ENCODE measurements around the gene TAF11L2.
"Not testable (repeated sequence)": the region's sequence is repeated elsewhere in the genome, so short reads cannot be mapped to it uniquely, and the experiment has no call there.

TAF11L2 gene

GRCh38 chr5:17497931-17498330 lies at the start of gene TAF11L2:
TSS of gene TAF11L2 (plus strand) at chr5:17498231.
- not testable (repeated sequence) for DNase-seq (ENCODE audit: low spot score); FAIRE-seq

DNA sequence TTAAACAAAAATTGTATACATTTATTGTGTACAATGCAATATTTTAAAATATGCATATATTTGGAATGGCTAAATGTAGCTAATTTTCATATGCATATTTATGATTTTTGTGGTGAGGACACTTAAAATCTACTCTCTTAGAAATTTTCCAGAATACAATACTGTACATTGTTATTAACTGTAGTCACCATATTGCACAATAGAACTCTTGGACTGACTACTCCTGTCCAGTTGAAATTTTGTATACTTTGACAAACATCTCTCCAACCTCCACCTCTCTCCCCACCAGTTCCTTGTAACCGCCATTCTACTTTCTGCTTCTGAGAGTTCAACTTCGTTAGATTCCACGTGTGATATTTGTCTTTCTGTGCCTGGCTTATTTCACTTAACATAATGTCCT lies 49.2 kb upstream of the TAF11L2 start:
- FAIRE-seq, result no peak

GRCh38 chr5:17452936-17453335 lies 45.1 kb upstream of the TAF11L2 start:
- FAIRE-seq, result no peak
- DNase-seq (ENCODE audit: low spot score), result no peak

More for the DNA sequence above, 49.2 kb upstream of the TAF11L2 start:
- no peak for DNase-seq (ENCODE audit: low spot score)

DNA sequence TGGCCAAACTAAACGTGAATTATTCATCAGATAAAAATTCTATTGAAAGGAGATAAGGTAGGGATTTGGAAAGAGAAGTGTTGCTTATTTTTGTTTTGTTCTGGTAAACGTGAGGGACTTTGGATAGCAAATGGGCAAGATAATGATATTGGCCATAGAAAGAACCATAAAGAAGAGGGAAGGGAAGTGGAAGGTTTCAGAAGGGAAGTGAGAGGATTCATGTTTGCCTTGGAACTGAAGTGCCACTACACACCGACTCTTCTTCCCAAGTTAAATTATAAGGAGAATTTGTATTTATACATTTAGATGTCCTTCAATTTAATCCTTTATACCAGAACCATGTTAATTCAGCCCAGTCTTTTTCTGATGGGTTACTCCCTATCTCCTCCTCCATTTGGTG lies 42.1 kb upstream of the TAF11L2 start:
- no peak for FAIRE-seq

GRCh38 chr5:17461793-17462192 lies 36.2 kb upstream of the TAF11L2 start:
- FAIRE-seq, result no peak
- no peak for DNase-seq (ENCODE audit: low spot score)

More for the DNA sequence above, 42.1 kb upstream of the TAF11L2 start:
- DNase-seq (ENCODE audit: low spot score), result no peak

GRCh38 chr5:17463653-17464052 lies 34.4 kb upstream of the TAF11L2 start:
- no peak for FAIRE-seq

GRCh38 chr5:17470064-17470463 lies 28.0 kb upstream of the TAF11L2 start:
- FAIRE-seq (no peak), DNase-seq (ENCODE audit: low spot score) (no peak)

More at GRCh38 chr5:17463653-17464052, 34.4 kb upstream of the TAF11L2 start:
- no peak for DNase-seq (ENCODE audit: low spot score)

GRCh38 chr5:17475064-17475463 lies 23.0 kb upstream of the TAF11L2 start:
- not testable (repeated sequence) for DNase-seq (ENCODE audit: low spot score); FAIRE-seq

- FAIRE-seq, result no peak
- no peak for DNase-seq (ENCODE audit: low spot score)
These were observed 21.0 kb upstream of the TAF11L2 start for GRCh38 chr5:17477043-17477442.

DNA sequence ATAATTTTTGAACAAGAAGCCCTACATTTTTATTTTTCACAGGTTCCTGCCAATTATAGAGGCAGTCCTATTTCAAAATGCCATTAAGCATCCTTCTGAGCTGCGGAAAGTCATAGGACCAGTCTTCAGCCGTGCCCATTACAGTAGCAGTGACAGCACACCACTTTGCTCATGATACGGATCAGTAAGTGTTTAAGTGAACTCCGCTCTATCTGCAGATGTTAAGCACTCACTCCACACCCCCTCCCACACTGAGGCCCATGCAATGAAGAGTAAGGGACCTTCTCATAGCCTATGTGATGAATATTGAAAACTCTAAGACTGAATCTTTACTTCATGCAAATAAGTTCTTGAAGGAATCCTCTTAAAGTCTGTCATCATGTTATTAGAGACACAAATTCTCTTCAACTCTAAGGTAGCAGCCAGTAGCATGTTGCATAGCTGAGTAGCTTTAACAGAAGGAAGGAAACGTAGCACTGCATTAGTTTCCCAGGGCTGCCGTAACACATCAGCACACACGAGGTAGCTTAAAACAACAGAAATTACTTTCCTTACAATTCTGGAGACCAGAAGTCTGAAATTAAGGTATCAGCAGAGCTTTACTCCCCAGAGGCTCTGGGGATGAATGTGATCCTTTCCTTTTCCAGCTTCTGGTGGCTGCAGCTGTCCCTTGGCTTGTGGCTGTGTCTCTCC lies 20.3 kb upstream of the TAF11L2 start:
- DNase-seq (ENCODE audit: low spot score) (no peak), FAIRE-seq (no peak)

DNA sequence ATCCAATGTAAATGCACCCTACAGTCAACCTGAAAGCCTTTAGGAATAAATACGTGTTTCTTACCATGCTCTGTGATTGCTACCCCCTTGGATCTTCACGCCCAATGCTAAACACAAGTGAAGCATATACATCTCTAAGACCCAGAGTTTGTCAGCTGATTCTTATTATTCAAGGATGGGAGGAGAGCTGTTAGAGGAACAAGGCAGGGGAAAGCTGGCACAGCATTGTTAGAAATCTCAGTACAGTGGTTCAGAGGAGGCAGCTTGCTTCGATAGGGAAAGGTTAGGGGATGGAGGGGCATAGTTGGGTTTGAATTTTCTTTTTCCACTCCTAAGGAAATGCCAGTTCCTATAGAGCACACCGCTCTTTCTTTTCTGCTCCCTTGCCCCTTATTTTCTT lies 16.7 kb upstream of the TAF11L2 start:
- FAIRE-seq (no peak), DNase-seq (ENCODE audit: low spot score) (no peak)

DNA sequence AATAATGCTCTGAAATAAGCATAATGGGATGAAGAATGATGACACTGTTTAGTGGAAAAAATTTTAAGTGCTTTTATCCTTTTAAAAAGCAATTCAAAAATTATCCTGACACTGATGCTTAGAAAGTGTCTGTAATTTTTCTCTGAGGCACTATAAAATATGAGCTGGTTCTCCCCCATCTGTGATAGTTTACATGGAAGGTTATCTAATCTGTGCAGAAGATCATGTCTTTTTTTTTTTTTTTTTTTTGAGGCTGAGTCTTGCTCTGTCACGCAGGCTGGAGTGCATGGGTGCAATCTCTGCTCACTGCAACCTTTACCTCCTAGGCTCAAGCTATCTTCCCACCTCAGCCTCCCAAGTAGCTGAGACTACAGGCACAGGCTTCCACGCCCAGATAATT lies 15.2 kb upstream of the TAF11L2 start:
- DNase-seq (ENCODE audit: low spot score), result no peak
- FAIRE-seq, result no peak

- DNase-seq (ENCODE audit: low spot score); FAIRE-seq: not testable (repeated sequence)
These were observed 11.4 kb upstream of the TAF11L2 start for GRCh38 chr5:17486464-17487173.

DNA sequence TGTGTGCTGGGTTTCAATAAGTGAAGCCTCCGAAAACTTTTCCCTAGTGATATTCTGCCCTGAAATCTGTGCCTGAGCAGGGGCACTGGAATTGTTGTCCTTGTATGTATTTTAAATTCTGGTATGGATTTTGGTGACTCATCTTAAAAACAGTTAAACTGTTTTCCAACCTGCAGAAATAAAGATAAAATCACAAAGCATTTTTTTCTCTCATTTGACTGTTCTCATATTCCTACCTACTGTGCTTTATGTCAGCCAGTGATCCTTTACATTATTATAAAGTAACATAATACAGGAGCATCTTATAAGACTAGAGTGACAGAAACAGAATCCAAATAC lies 10.9 kb upstream of the TAF11L2 start:
- FAIRE-seq (no peak), DNase-seq (ENCODE audit: low spot score) (no peak)

DNA sequence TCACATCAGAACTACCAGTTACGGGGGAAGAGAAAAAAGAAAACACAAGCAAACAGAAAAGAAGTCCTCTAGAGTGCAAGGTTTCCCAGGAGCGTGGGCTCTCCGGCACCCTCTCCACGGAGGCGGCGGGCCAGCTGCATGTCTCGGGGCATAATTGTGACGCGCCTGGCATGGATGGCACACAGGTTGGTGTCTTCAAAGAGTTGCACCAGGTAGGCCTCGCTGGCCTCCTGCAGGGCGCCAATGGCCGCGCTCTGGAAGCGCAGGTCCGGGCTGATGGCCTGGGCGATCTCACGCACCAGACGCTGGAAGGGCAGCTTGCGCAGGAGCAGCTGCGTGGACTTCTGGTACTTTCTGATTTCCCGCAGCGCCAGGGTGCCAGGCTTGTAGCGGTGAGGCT lies 6.8 kb upstream of the TAF11L2 start:
- FAIRE-seq, result not testable (repeated sequence)

GRCh38 chr5:17492770-17493169 lies 5.3 kb upstream of the TAF11L2 start:
- FAIRE-seq, result no peak
- no peak for DNase-seq (ENCODE audit: low spot score)

More for the DNA sequence above, 6.8 kb upstream of the TAF11L2 start:
- DNase-seq (ENCODE audit: low spot score), result not testable (repeated sequence)

DNA sequence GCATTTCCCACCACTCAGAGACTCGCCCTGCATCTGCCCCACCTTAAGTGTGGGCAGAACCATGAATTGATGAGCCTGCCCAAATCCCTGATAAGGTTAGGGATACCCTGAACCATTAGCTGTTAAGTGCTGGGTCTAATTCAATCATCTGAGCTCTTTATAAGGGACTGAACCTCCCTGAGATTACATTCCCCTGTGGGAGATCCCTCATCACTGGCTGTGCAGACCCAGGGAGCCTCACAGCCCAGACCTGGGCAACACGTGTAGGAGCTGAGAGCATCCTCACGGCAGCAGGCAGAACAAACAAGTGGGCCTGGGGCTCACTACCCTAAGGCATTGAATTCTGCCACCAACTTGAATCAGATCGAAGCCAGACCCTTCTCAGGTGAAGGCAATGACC lies 585 bp upstream of the TAF11L2 start:
- no peak for FAIRE-seq

DNA sequence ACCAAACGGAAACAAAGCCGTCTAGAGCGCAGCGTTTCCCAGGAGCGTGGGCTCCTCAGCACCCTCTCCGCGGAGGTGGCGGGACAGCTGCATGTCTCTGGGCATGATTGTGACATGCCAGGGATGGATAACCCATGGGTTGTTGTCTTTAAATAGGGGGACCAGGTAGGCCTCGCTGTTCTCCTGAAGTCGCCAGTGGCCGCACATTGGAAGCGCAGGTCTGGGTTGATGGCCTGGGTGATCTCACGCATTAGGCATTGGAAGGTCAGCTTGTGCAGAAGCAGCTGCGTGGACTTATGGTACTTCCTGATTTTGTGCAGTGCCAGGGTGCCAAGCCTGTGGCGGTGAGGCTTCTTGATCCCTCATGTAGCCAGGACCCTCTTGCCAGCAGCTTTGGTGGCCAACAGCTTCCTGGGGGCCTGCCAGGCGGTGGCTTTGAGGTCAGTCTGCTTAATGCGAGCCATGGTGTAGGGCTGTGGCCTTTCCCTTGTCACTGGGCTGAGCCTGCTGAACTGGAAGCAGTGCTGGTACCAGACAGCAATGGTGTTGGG lies 13.8 kb downstream of the TAF11L2 start:
- FAIRE-seq (no peak), DNase-seq (ENCODE audit: low spot score) (no peak)

More for the DNA sequence above, 585 bp upstream of the TAF11L2 start:
- DNase-seq (ENCODE audit: low spot score), result no peak

DNA sequence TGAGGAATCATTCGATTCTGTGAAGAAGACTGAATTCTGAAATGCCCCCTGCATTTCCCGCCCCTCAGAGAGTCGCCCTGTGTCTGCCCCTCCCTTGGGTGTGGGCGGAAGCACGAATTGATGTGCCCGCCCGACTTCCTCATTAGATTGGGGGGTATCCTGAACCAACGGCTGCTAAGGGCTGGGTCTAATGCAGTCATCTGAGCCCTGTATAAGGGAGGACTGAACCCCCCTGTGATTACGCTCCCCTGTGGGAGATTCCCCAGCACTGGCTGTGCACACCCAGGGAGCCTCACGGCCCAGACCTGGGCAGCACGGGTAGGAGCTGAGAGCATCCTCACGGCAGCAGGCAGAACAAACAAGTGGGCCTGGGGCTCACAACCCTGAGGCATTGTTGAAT lies 19.5 kb downstream of the TAF11L2 start:
- DNase-seq (ENCODE audit: low spot score); FAIRE-seq: not testable (repeated sequence)

- not testable (repeated sequence) for FAIRE-seq; DNase-seq (ENCODE audit: low spot score)
These were observed 20.0 kb downstream of the TAF11L2 start, which contains the start of gene TAF11L3 for GRCh38 chr5:17518067-17518466. TSS of gene TAF11L3 (plus strand) at chr5:17518367.

GRCh38 chr5:17519508-17519907 lies 21.5 kb downstream of the TAF11L2 start:
- not testable (repeated sequence) for DNase-seq (ENCODE audit: low spot score); FAIRE-seq

- not testable (repeated sequence) for DNase-seq (ENCODE audit: low spot score); FAIRE-seq
These were observed 23.5 kb downstream of the TAF11L2 start, which contains the start of gene TAF11L4 for GRCh38 chr5:17521501-17521900. TSS of gene TAF11L4 (plus strand) at chr5:17521801.

Data from RCC 7860 (cell line).